A549 (cell line): ENCODE data around the gene RGS6. TPM values are rescaled to one million over a fixed set of nuclear protein-coding genes. Genes with fewer than 3 reads are reported as not detected.
A peak's percentile ranks its signal among the peaks of the same experiment; 100 is the strongest.

Source experiments
- ATAC-seq, 2 experiments: fragments of 200-7000 bp in 1 of 2; fragments of >200 bp in 1 of 2; cut with Nextera tagmentation in 1 of 2; cut with Tn5 transposase in 1 of 2; 3 replicates each; pipeline versions ENCODE4 v1.8.0 to v1.9.1; 2018 to 2020; ENCODE audit warnings: mild to moderate bottlenecking in 1 of 2, moderate library complexity in 1 of 2
- CTCF ChIA-PET: fragments of 300-600 bp; sonication (Branson Sonifier 250); formaldehyde crosslinking; extraction: SDS; loops from one replicate; lab custom pipeline; 2021; ENCODE audit warnings: antibody characterized with exemption, inconsistent platforms; lab: Yijun Ruan, JAX
- POLR2A ChIA-PET: fragments of 350-600 bp; formaldehyde crosslinking; extraction: SDS; loops from one replicate; lab custom pipeline; 2021; ENCODE audit warnings: antibody characterized with exemption, inconsistent platforms; lab: Yijun Ruan, JAX
- DNase-seq, 2 experiments: peaks; one replicate each; pipeline versions ENCODE4 v3.0.0 to v3.0.0-alpha.2; 2011 to 2016; ENCODE audit warnings: low read depth in 1 of 2, low spot score in 1 of 2
- FAIRE-seq: peaks from 2 replicates; lab custom pipeline; 2011; peaks lifted over from hg19 to GRCh38; lab: Jason Lieb, UNC
- H3K27ac ChIP-seq, 2 experiments: fragments of >200 bp; sonication (Bioruptor Twin); formaldehyde crosslinking; 3 replicates each; pipeline ENCODE4 v1.5.1; 2016 to 2017
- H3K4me1 ChIP-seq: fragments of >200 bp; sonication (Bioruptor Twin); formaldehyde crosslinking; 3 replicates; pipeline ENCODE4 v1.6.1; 2016
- H3K4me2 ChIP-seq: fragments of >200 bp; sonication (Bioruptor Twin); formaldehyde crosslinking; 3 replicates; pipeline ENCODE4 v1.6.1; 2016
- H3K4me3 ChIP-seq: fragments of >200 bp; sonication (Bioruptor Twin); formaldehyde crosslinking; 3 replicates; pipeline ENCODE4 v1.5.1; 2016
- H3K9me3 ChIP-seq: fragments of >200 bp; sonication (Bioruptor Twin); formaldehyde crosslinking; 3 replicates; pipeline ENCODE4 v1.6.1; 2016
- CBX2 ChIP-seq: fragments of 200-600 bp; sonication (generic); IDR thresholded peaks from 2 replicates; pipeline ENCODE4 v1.6.1; 2016; ENCODE audit warnings: low read depth, mild to moderate bottlenecking, borderline replicate concordance
- CBX8 ChIP-seq: fragments of 200-600 bp; sonication (generic); IDR thresholded peaks from 2 replicates; pipeline ENCODE4 v1.6.1; 2016
- CEBPB ChIP-seq, 2 experiments: fragments of >200 bp in 1 of 2; sonication (Bioruptor Twin) in 1 of 2; formaldehyde crosslinking in 1 of 2; IDR thresholded peaks; 2 replicates each; pipeline ENCODE4 v1.6.1; 2012 to 2016
- CTCF ChIP-seq: fragments of >200 bp; sonication (Bioruptor Twin); formaldehyde crosslinking; IDR thresholded peaks from 3 replicates; pipeline ENCODE4 v1.5.1; 2016
- EHF ChIP-seq: fragments of 250-450 bp; sonication (Bioruptor Pico); IDR thresholded peaks from 2 replicates; pipeline ENCODE4 v1.5.0; 2020; ENCODE audit warnings: mild to moderate bottlenecking
- EHMT2 ChIP-seq: fragments of 200-600 bp; sonication (generic); IDR thresholded peaks from 2 replicates; pipeline ENCODE4 v1.6.1; 2016; ENCODE audit warnings: antibody characterized with exemption, low read depth, mild to moderate bottlenecking, moderate library complexity
- ESRRA ChIP-seq: fragments of 150-350 bp; IDR thresholded peaks from 2 replicates; pipeline ENCODE4 v1.6.1; 2014; ENCODE audit warnings: mild to moderate bottlenecking, low read length, borderline replicate concordance
- FOSL2 ChIP-seq, 2 experiments: fragments of 450-650 bp in 1 of 2; fragments of >200 bp in 1 of 2; sonication (Bioruptor Twin) in 1 of 2; formaldehyde crosslinking; IDR thresholded peaks; 2 replicates each; pipeline versions ENCODE4 v1.5.0 to v1.6.1; 2016 to 2020; ENCODE audit warnings: mild to moderate bottlenecking in 1 of 2, moderate library complexity in 1 of 2
- HES2 ChIP-seq: fragments of >200 bp; sonication (Bioruptor Twin); formaldehyde crosslinking; IDR thresholded peaks from 2 replicates; pipeline ENCODE4 v1.6.1; 2016
- HOXB5 ChIP-seq: fragments of 250-450 bp; sonication (Bioruptor Pico); IDR thresholded peaks from 2 replicates; pipeline ENCODE4 v1.5.0; 2020; ENCODE audit warnings: mild to moderate bottlenecking, moderate library complexity
- JUN ChIP-seq, 2 experiments: fragments of >200 bp; sonication (Bioruptor Twin); formaldehyde crosslinking; IDR thresholded peaks; 2 replicates in 1 of 2; 3 replicates in 1 of 2; pipeline ENCODE4 v1.6.1; 2016 to 2017
- JUNB ChIP-seq: fragments of >200 bp; sonication (Bioruptor Twin); formaldehyde crosslinking; IDR thresholded peaks from 2 replicates; pipeline ENCODE4 v1.6.1; 2016
- KDM1A ChIP-seq: fragments of 200-600 bp; sonication (generic); IDR thresholded peaks from 2 replicates; pipeline ENCODE4 v1.6.1; 2016; ENCODE audit warnings: low read depth, mild to moderate bottlenecking
- MAX ChIP-seq: IDR thresholded peaks from 2 replicates; pipeline ENCODE4 v1.6.1; 2012
- MAZ ChIP-seq: fragments of 150-350 bp; IDR thresholded peaks from 2 replicates; pipeline ENCODE4 v1.6.1; 2014; ENCODE audit warnings: antibody characterized with exemption, low read depth, low read length, borderline replicate concordance
- POLR2A ChIP-seq: IDR thresholded peaks from 2 replicates; pipeline ENCODE4 v1.6.1; 2012; ENCODE audit warnings: mild to moderate bottlenecking, low read length
- RAD21 ChIP-seq, 2 experiments: fragments of >200 bp in 1 of 2; sonication (Bioruptor Twin) in 1 of 2; formaldehyde crosslinking in 1 of 2; IDR thresholded peaks in 1 of 2; conservative IDR thresholded peaks in 1 of 2; 2 replicates in 1 of 2; 3 replicates in 1 of 2; pipeline ENCODE4 v1.6.1; 2012 to 2018; ENCODE audit warnings: inconsistent platforms in 1 of 2
- RFX5 ChIP-seq: fragments of 450-650 bp; IDR thresholded peaks from 2 replicates; pipeline ENCODE4 v1.7.1; 2014; ENCODE audit warnings: antibody characterized with exemption, mild to moderate bottlenecking, moderate library complexity
- RNF2 ChIP-seq: fragments of 200-600 bp; sonication (generic); IDR thresholded peaks from 2 replicates; pipeline ENCODE4 v1.6.1; 2016; ENCODE audit warnings: low read depth, mild to moderate bottlenecking, antibody characterized with exemption, moderate library complexity, borderline replicate concordance
- SMC3 ChIP-seq: fragments of >200 bp; sonication (Bioruptor Twin); formaldehyde crosslinking; IDR thresholded peaks from 3 replicates; pipeline ENCODE4 v1.6.1; 2018; ENCODE audit warnings: inconsistent platforms
- SREBF2 ChIP-seq: fragments of 450-650 bp; IDR thresholded peaks from 2 replicates; pipeline ENCODE4 v1.6.1; 2014; ENCODE audit warnings: mild to moderate bottlenecking, moderate library complexity
- TFCP2L1 ChIP-seq: fragments of 250-450 bp; sonication (Bioruptor Pico); IDR thresholded peaks from 2 replicates; pipeline ENCODE4 v1.5.0; 2021; ENCODE audit warnings: mild to moderate bottlenecking
- TP53 ChIP-seq: fragments of 250-450 bp; sonication (Bioruptor Pico); IDR thresholded peaks from 2 replicates; pipeline ENCODE4 v1.5.0; 2021; ENCODE audit warnings: mild to moderate bottlenecking, moderate library complexity
- ZSCAN20 ChIP-seq: fragments of 250-450 bp; sonication (Bioruptor Pico); IDR thresholded peaks from 2 replicates; pipeline ENCODE4 v1.8.0; 2022; ENCODE audit warnings: mild to moderate bottlenecking, moderate library complexity
- WGBS: methylation state at CpG from one replicate; pipeline ENCODE4 v1.1.6; 2017; ENCODE audit errors: missing lambda C conversion rate; 5-methylcytosine and 5-hydroxymethylcytosine counted together
- polyA minus RNA-seq: library from RNA; depleted of rRNA, polyadenylated mRNA; stranded (reverse); fragments of >200 nt; gene quantifications from 2 replicates; pipeline ENCODE4 v1.2.3, GENCODE V29; 2011; rRNA and poly(A)+ RNA removed
- polyA plus RNA-seq, 4 experiments: library from polyadenylated mRNA; depleted of rRNA in 3 of 4; stranded (reverse); fragments of >200 nt; fragmentation: RNase III in 1 of 4; extraction: RNeasy Plus Mini Kit Qiagen cat#74134 plus additional on column Dnase treatment in 1 of 4; gene quantifications; 2 replicates in 3 of 4; 3 replicates in 1 of 4; pipeline ENCODE4 v1.2.3, GENCODE V29; 2011 to 2017

Gene RGS6
- not detected in 2 replicates for polyA plus RNA-seq (2011; rRNA removed)
- not detected in 2 replicates for polyA plus RNA-seq (2012; cell fraction: cytosol; rRNA removed)
- not detected in 2 replicates for polyA plus RNA-seq (2012; cell fraction: nucleus; rRNA removed)
- polyA plus RNA-seq (2017; fragmentation: RNase III; extraction: RNeasy Plus Mini Kit Qiagen cat#74134 plus additional on column Dnase treatment) = not detected in 3 replicates
- not detected in 2 replicates for polyA minus RNA-seq

- WGBS = 6% methylated on average over 18 of the region's 92 CpGs
- ATAC-seq = peak; percentile 88 to 92
- TF ChIP-seq EHMT2 (no peak), TFCP2L1 (CRISPR knock-in tag) (no peak), KDM1A (no peak), CTCF (peak; percentile 38; the same call in 2 of the 3 replicates), MAX (no peak), POLR2A (no peak), RAD21 (conservative IDR thresholded peaks at IDR 0.05 in 1 of 2, IDR thresholded peaks at IDR 0.05 in 1 of 2) (0 out of 5 replicates have a peak, but pooled peaks of 1 of the 2 experiments have one; percentile 20), RNF2 (no peak), SMC3 (no peak)
- TF ChIP-seq, all 56 proteins: peak for 2
- no peak within 1 kb of the TSS for H3K27ac ChIP-seq
- H3K4me1 ChIP-seq = peaks cover 10% of the 10 kb centered on the region; the same call in 1 of the 3 replicates
- peak within 1 kb of the TSS; percentile 42 for H3K4me3 ChIP-seq
- ChIA-PET CTCF (interaction anchor here (1.3 kb wide), 2 partner anchors 9 to 179 kb away, joined by 3 to 4 read pairs; no protein-coding TSS in a partner anchor), POLR2A (no interaction called here)
- peak in 1 of 2 experiments; percentile 40 for DNase-seq
- H3K9me3 ChIP-seq = 0 out of 3 replicates have a peak, but pooled peaks cover 4% of the 10 kb centered on the region
- H3K4me2 ChIP-seq = peak within 1 kb of the TSS; percentile 99
- FAIRE-seq = no peak
These were observed at the start of gene RGS6 for GRCh38 chr14:71932229-71932981. RGS6 (plus strand) TSS chr14:71932429.

- no peak overlapping the region for H3K27ac ChIP-seq
- no peak overlapping the region for H3K4me3 ChIP-seq
- WGBS = 6% methylated on average over 1 of the region's 1 CpG
- no peak overlapping the region for H3K4me2 ChIP-seq
- no peak for FAIRE-seq
- ChIA-PET POLR2A (no interaction called here), CTCF (no interaction called here)
- no peak for ATAC-seq
- no peak for TF ChIP-seq ZSCAN20 (CRISPR knock-in tag)
- TF ChIP-seq EHF (CRISPR knock-in tag) = no peak
- TF ChIP-seq SREBF2 = no peak
- TF ChIP-seq MAX = no peak
- TF ChIP-seq CBX8 = no peak
- TF ChIP-seq JUNB = no peak
- TF ChIP-seq CBX2 = no peak
- no peak for TF ChIP-seq RFX5
- TF ChIP-seq JUN (IDR thresholded peaks at IDR 0.05) = no peak
- no peak for TF ChIP-seq HOXB5 (CRISPR knock-in tag)
- no peak for TF ChIP-seq TP53 (CRISPR knock-in tag)
- TF ChIP-seq ESRRA = no peak
- no peak for TF ChIP-seq RNF2
- no peak for TF ChIP-seq POLR2A
- TF ChIP-seq HES2 = no peak
- TF ChIP-seq CEBPB (IDR thresholded peaks at IDR 0.05) = no peak
- TF ChIP-seq MAZ = no peak
- TF ChIP-seq FOSL2 (IDR thresholded peaks at IDR 0.05) = no peak
- no peak for TF ChIP-seq FOSL2 (CRISPR knock-in tag; IDR thresholded peaks at IDR 0.05)
- no peak for DNase-seq
- H3K4me1 ChIP-seq = no peaks in the 10 kb centered on the region
- H3K9me3 ChIP-seq = no peaks in the 10 kb centered on the region
These were observed 49.1 kb upstream of the RGS6 start for GRCh38 chr14:71883094-71883493.
